G401 (cell line): Measurements from ENCODE around the gene PMAIP1. TPM values are rescaled to one million over a fixed set of nuclear protein-coding genes. Genes with fewer than 3 reads are reported as not detected.

Experiments used
- DNase-seq: peaks from one replicate; pipeline ENCODE4 v3.0.0-alpha.2; 2015; ENCODE audit warnings: low spot score
- in situ Hi-C: cut with HindIII; loops from 2 replicates; pipeline ENCODE4 v1.10.0; 2016; ENCODE audit warnings: low sequenced_read_pairs, mixed read lengths
- total RNA-seq: library from RNA; depleted of rRNA; stranded (reverse); fragments of >200 nt; shearing (Covaris generic); gene quantifications from 2 replicates; pipeline ENCODE4 v1.2.3, GENCODE V29; 2014; rRNA removed

The PMAIP1 gene
- total RNA-seq, 1 experiment from 2014 or later, result 0.27 TPM

- in situ Hi-C loops, result no loop called here
- no peak for DNase-seq
Measured at GRCh38 chr18:59940068-59940467, 40.3 kb downstream of the PMAIP1 start.

- no peak for DNase-seq
- in situ Hi-C loops, result no loop called here
Measured at GRCh38 chr18:59941331-59941730, 41.5 kb downstream of the PMAIP1 start.

GRCh38 chr18:59942601-59943000 lies 42.8 kb downstream of the PMAIP1 start:
- DNase-seq, result no peak
- in situ Hi-C loops, result no loop called here

GRCh38 chr18:59945544-59945943 lies 45.7 kb downstream of the PMAIP1 start:
- in situ Hi-C loops, result no loop called here
- no peak for DNase-seq

- in situ Hi-C loops, result no loop called here
- no peak for DNase-seq
Measured at GRCh38 chr18:59950215-59950944, 50.6 kb downstream of the PMAIP1 start.

- no peak for DNase-seq
- in situ Hi-C loops, result no loop called here
Measured at GRCh38 chr18:59951591-59951990, 51.8 kb downstream of the PMAIP1 start.

- in situ Hi-C loops, result no loop called here
- no peak for DNase-seq
Measured at GRCh38 chr18:59952283-59953007, 52.6 kb downstream of the PMAIP1 start.

Other genes starting within 250 kb of the PMAIP1 start
- gene CCBE1, start 202.6 kb upstream of the PMAIP1 start, total RNA-seq, result not detected in 2 replicates